ENCODE results near the gene OTOGL.
"Not testable (repeated sequence)": the region's sequence is repeated elsewhere in the genome, so short reads cannot be mapped to it uniquely, and the experiment has no call there.

The OTOGL gene

GRCh38 chr12:80190001-80190400 is 90.7 kb downstream of the OTOGL start:
- DNase-seq: no peak

DNA sequence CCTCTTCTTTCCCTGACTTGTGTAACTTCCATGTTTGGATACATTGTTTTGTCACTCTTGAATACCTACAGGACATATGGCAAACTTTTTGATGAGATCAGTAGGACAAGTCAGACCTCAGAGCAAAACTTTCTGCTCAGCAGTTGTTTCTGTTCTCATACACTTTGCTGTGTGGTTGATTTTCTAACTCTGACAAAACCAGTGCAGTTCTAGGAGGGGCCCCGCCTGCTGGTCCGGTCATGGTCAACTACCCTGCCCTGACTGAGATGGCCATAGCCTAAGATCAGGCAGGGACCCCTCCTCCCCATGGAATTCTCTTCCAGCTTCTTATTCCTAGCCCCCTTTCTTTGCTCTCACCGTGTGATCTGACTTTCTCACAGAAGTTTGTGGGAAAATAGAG is 92.8 kb downstream of the OTOGL start:
- DNase-seq: no peak

DNA sequence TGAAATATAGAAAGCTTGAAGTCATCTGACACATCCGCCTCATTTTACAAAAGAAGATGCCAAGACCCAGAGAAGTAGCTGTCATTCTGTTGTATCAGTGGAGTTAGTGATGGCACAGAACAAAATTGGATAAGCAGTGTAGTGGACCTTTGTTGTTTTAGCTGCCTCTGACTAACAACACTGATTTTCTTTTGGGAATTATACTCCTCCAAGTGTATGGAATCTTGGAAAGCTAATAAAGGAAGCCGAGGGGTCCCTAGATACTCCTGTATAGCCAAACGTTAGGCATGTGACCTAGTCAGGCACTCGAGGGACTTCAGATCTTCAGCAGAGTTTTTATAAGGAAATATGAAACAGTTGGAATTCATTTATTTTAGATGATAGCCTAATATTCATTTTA is 94.5 kb downstream of the OTOGL start:
- no peak for DNase-seq

GRCh38 chr12:80195074-80195726 is 95.9 kb downstream of the OTOGL start:
- peak; percentile 20 for DNase-seq

- no peak for DNase-seq
Measured at GRCh38 chr12:80195737-80196136, 96.4 kb downstream of the OTOGL start.

DNA sequence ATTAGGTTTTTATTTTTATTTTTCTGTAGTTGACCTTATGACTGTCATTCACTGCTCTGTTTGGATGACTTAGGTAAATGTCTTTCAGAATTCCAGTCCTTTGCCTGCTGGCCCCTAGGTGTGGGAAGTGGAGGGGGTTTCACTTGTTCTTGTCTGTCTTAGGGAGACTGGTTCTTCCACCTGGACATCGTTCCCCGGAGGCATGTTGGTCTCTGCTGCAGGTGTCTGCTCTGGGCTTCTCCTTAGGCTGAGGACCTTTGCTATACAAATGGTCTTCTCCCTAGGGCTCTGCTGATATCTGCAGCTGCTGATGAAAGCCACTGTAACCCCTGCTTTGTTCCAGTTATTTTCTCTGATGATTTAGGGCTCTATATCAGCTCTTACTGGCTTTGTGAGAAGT is 97.1 kb downstream of the OTOGL start:
- DNase-seq: no peak

- no peak for DNase-seq
Measured at GRCh38 chr12:80198782-80199337, 99.5 kb downstream of the OTOGL start.

DNA sequence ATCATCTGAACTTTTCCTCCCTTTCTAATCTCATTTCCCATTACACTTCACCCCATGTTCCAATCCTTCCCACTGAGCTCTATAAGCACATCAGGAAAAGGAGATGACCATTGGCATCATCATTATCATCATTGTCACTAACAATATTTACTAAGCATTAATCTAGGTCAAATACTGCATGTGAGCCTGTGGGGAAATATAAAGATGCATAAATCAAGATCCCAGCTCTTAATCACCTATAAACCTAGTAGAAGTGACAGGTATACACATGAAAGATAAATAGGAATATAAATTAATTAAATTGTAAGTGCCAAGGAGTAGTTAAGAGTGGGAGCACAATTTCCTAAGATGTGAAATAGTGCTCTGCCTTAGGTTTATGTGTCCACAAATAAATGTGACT is 100.6 kb downstream of the OTOGL start:
- DNase-seq: no peak

DNA sequence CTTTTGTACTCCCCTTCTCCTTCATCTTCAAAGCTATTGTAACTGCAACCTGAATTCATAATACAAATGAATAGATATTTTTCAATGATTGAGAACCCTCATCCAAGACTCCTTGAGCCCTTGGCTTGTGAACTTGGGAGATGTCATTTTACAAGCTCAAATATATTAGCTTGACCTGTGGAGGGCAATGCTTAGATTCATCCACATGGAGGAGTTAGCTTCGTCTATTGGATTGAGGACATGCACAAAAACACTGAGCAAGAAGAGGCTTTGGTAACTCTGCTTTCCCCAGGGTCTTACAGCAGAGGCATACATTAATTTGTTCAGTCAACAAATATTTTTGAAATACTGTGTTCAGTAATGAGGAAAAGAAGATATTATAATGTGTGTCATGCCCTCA is 101.1 kb downstream of the OTOGL start:
- DNase-seq: no peak

GRCh38 chr12:80201908-80202307 is 102.6 kb downstream of the OTOGL start:
- DNase-seq: no peak

GRCh38 chr12:80205960-80206359 is 106.6 kb downstream of the OTOGL start:
- DNase-seq: no peak

DNA sequence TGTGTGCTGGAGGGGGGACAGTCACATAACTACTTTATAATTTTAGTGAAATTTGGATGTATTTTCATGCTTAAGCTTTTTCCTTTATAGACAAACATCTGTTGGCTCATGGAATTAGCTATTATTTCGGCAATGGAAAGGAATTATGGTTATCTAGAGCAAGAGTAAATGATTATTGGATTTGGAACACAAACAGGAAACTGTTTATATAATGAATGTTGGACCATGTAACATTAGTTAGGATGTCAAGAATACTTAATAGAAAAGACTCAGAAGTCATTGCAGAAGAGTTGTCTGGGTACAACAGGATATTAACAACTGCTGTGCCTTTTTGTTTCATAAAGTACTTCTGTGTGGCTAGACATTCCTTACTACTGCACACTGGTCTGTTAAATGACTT is 108.7 kb downstream of the OTOGL start:
- DNase-seq: no peak

GRCh38 chr12:80211671-80212070 is 112.3 kb downstream of the OTOGL start:
- no peak for DNase-seq

DNA sequence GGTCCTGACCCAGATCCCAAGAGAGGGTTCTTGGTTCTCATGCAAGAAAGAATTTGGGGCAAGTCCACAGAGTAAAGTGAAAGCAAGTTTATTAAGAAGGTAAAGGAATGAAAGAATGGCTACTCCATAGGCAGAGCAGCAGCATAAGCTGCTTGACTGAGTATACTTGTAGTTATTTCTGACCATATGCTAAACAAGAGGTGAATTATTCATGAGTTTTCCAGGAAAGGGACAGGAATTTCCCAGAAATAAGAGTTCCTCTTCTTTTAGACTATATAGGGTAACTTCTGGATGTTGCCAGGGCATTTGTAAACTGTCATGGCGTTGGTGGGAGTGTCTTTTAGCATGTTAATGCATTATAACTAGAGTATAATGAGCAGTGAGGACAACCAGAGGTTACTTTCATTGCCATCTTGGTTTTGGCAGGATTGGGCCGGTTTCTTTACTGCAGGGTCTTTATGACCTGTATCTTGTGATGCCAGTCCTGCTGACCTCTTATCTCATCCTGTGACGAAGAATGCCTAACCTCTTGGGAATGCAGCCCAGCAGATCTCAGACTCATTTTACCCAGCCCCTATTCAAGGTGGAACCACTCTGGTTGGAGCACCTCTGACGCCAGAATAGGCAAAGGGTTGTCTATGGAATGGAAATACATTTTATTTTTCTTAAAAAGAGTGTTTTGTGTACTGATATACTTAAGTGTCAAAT is 113.8 kb downstream of the OTOGL start:
- DNase-seq: no peak

DNA sequence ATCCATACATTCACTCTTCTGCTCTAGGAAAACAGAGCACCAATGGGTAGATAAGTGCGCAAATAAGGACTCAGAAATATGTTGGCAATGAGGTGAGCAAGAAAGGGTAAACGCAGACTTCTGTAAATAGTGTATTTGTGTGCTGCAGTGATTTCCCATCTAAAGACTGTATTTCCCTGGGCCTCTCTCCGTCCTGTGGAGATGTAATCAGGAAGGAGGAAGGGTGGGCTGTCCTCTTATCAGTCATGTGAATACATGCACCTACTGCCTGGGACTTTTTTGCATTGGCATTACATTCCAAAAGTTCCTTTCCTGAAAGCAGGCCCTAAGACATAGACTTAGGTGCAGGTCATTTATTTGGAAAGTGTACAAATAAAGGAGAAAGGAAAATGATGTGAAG is 114.5 kb downstream of the OTOGL start:
- no peak for DNase-seq

DNA sequence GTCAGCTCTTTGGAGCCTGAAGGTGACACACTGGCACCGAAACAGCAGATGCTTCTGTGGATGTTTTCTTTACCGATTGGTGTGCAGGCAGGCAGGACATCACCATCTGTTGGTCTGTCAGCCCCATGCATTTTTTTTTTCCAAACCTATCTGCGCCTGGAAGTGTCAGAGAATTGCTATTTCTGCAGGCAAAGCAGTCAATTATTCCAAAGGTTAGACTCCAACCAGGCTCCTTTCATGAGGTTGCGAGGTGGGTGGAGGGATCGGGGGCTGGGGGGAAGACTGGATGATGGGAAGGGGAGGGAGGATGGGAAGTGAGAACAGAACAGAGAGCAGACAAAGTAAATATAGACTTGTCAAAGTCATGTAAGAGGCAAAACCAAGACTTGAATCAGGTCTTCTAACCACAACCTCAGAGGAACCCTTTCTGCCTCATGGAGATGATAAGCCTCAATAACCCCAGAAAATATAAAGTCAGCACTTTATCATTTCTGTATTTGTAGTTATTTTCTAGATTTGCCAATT is 117.7 kb downstream of the OTOGL start:
- DNase-seq: no peak

DNA sequence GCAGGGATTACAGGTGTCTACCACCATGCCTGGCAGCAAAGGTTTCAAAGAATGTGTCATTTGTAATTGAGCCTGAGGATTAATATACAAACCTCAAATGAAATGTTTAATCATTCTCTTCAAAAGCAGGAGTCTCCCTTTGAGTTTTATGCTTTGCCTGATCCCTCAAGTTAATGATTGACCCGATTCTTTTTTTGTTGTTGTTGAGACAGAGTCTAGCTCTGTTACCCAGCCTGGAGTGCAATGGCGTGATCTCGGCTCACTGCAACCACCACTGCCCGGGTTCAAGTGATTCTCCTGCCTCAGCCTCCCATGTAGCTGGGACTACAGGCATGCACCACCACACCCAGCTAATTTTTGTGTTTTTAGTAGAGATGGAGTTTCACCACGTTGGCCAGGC is 119.6 kb downstream of the OTOGL start:
- DNase-seq: not testable (repeated sequence)

DNA sequence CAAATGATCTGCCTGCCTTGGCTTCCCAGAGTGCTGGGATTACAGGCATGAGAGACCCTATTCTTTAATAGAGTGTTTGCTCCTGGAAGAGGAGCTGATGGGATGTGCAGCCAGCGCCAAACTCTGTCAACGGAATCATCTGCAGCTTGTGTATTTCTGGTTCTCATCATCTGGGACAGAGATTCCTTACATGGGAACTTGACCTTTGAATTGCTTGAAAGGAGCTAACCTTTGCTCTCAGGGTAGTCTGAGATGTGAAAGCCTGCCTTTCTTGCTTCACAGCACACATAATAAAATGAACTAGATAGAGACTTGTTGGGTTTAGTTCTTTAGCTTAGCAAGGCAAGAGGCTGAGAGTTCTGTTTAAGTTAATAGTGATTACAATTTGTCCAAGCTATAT is 120.0 kb downstream of the OTOGL start:
- no peak for DNase-seq

GRCh38 chr12:80222261-80222660 is 122.9 kb downstream of the OTOGL start:
- DNase-seq: no peak

- no peak for DNase-seq
Measured at GRCh38 chr12:80226576-80226975, 127.2 kb downstream of the OTOGL start.

- not testable (repeated sequence) for DNase-seq
Measured at GRCh38 chr12:80227904-80228303, 128.6 kb downstream of the OTOGL start.

DNA sequence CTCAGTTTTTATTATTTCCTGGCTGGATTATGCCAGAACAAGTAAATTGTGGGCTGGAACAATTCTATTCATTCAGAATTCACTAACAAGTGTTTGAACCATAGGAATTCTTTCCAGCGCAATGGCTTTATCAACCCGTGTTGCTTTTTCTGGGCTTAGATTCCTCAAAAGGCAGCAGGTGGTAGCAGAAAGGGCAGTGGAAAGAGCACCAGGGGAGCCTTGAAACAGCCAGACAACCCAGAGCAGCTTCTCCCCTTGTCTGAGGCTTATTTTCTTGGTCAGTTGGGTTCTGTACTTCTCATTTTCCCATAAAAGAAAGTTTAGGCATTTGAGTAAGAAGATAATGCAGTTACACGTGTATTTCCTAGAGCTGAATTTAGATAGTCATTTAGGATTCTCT is 130.7 kb downstream of the OTOGL start:
- DNase-seq: no peak

DNA sequence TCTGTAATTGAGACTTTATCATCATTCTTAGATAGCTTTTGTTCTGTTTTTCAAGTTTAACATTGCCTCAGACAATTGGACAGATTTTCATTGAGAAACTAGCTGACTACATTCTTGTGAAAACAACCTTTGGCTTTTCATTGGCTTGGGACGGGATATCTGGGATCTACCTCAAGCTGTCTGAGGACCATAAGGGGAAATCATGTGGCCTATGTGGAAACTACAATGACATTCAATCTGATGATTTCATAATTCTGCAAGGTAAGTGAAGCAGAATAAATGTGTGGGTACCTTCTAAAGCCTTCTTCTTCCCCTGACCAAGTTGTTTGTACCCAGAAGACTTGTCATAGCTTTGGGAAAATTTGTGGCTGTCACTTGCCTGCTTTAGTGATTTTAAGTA is 133.5 kb downstream of the OTOGL start:
- no peak for DNase-seq

- DNase-seq: no peak
Measured at GRCh38 chr12:80233926-80234325, 134.6 kb downstream of the OTOGL start.
